HG03439 (cell line): ENCODE measurements around the gene FTSJ1.
"Not testable (repeated sequence)": the region's sequence is repeated elsewhere in the genome, so short reads cannot be mapped to it uniquely, and the experiment has no call there.

Experiments
- ATAC-seq: cut with Tn5 transposase; IDR thresholded peaks from one replicate; pipeline ENCODE4 v1.9.1; 2021; ENCODE audit warnings: mild to moderate bottlenecking, moderate library complexity; ENCODE audit not compliant: unreplicated experiment

FTSJ1 gene

DNA sequence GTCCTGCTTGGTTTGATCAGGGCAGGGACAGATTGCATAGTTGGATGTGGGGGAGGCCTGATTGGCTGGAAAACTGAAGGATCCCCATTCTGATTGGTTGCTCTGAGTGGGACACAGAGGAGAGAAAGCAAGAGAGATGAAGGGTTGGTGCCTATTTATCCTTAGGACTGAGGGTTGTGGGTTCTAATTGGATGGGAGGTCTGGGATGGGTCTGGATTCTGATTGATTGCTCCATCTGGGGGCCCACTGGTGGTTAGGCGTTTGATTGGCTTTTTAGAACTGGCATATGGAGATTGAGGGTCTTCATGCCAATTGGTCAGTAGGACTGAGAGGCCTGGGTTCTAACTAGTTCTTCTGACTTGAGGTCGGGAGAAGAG lies 45.0 kb downstream of the FTSJ1 start:
- ATAC-seq = no peak

DNA sequence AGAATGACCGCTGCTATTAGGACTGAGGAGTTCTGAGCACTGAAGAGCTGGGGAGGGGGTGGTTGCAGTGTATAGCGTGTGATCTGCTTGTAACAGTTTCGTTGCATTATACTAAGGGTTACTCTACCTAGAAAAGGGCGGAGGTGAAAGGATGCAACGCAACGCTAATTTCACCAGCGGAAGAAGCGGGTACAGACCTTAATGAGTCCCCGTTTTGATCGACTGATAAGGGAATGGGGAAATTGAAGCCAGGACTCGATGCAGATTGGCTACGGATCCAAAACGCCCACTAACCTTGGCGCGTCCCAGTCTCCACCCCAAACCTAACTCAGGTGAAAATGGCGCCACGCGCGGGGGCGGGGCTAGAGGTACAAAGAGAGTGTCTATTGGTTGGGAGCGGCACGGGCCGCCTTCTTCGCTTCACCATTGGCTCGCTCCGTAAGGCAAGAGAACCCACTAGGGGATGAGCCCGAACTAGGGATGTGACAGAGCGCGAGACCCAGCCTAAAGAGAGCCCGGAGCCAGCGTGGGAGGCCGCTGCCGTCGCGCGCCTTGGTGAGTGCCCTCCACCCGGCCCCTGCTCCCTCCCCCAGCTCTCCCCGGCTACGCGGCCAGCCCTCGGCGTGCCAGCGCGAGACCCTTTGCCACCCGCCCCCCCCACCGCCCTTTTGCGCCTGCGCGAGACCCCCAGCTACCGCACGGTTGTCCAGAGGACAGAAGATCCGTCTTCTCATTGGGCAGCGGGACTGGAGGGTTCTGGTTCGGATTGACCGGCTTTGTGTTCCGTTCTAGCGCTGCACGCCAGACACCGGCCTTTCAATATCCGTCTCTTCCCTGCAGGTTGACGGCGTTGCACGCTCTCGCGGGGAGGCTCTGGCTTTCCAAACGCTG lies 45.6 kb downstream of the FTSJ1 start, which contains the start of gene EBP:
EBP (plus strand) TSS at position 456 of the 891 bp plus-strand sequence. CDS start 1,964 bp downstream, outside the sequence.
- peak; percentile 97 for ATAC-seq

DNA sequence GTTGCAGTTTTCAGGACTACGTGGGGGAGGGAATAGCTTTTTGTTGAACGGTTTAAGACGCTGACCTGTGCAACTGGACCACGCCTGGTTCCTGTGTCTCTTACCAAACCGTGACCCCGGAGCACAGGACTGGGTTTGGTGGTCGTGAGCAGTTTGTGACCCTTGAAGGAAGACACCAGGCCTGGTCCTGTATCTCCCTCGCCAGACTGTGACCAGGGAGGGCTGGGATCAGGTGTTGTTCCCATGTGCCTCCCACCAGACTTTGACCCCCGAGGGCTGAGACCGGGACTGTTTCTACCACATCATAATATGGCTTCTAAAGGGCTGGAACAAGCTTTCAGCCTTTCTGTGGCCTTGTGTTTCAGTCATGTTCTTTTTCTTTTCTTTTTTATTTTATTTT lies 46.3 kb downstream of the FTSJ1 start:
- no peak for ATAC-seq

DNA sequence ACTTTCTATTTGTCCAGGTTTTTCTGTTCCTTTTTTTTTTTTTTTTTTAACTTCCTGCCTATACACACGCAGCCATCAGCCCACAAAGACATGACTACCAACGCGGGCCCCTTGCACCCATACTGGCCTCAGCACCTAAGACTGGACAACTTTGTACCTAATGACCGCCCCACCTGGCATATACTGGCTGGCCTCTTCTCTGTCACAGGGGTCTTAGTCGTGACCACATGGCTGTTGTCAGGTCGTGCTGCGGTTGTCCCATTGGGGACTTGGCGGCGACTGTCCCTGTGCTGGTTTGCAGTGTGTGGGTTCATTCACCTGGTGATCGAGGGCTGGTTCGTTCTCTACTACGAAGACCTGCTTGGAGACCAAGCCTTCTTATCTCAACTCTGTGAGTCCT lies 47.7 kb downstream of the FTSJ1 start:
- ATAC-seq = no peak

DNA sequence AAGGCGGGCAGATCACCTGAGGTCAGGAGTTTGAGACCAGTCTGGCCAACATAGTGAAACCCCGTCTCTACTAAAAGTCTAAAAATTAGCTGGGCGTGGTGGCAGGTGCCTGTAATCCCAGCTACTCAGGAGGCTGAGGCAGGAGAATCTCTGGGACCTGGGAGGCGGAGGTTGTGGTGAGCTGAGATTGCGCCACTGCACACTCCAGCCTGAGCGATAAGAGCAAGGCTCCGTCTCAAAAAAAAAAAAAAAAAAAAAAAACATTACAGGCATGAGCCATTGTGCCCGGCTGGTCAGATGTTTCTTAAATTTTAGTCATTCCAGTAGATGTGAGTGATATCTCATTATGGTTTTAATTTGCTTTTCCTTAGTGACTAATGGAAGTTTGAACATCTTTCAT lies 49.9 kb downstream of the FTSJ1 start:
- ATAC-seq = not testable (repeated sequence)

DNA sequence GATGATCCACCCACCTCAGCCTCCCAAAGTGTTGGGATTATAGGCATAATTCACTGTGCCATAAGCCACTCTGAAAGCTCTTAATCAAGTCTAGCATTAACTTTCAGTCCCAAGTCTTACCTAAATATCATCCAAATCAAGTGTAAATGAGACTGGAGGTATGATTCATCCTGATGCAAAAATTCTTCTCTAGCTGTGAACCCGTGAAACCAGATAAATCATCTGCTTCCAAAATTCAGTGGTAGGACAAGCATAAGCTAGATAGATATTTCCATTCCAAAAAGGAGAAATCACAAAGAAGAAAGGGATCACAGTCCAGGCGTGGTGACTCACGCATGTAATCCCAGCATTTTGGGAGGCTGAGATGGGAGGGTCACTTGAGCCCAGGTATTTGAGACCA lies 54.7 kb downstream of the FTSJ1 start:
- ATAC-seq = no peak

DNA sequence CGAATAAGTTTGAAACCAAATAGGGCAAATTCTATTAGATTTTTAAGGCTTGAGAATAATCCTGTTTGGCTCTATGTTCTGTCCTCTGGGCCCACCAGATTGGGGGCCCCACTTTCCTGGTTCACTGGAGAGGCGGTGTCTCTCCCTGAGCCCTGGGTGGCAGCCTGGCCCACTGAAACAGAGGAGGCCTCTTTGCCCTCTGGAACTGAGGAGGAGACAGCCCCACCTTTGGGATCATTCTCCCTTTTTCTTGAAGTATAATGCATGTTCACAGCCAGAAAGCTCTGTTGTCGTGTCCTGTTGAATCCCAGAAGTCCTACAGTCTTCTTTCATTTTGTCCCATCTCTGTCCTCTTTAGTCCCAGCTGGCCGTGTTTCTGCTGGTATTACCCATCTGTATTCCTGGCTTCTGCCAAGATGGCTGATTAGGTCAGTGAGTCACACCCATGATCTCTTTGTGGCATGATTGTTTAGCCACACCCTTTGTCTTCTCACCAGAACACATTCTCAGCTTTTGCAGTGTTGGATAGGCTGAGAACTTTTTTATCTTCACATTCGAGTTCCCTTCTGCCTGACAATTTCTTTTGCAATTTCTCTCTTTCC lies 55.5 kb downstream of the FTSJ1 start:
- no peak for ATAC-seq

DNA sequence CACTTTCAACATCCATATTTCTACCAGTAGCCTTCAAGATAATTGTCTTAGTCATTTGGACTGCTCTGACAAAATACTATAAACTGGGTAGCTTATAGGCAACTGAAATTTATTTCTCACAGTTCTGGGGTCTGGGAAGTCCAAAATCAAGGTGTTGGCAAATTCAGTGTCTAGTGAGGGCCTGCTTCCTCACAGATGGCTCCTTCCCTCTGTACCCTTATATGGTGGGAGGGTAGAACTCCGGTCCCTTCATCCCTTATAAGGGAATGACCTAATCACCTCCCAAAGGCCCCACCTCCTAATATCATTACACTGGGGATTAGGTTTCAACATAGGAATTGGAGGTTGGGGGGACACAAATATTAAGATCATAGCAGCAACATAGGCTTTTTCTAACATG lies 56.2 kb downstream of the FTSJ1 start:
- ATAC-seq = no peak

DNA sequence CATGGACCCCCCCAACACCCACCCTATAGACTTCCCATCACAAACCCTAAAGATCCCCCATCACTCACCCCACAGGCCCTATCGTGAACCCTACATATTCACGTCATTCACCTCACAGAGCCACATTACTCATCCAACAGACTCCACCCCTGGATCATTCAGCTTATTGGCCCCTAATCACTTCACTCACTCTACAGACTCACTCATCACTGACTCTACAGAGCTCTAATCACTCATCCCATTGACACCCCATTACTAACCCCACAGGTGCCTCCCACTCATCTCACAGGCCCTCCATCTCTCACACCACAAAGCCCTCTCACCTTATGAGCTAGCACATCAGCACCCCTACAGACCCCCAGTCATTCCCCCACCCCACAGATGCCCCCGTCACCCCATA lies 57.2 kb downstream of the FTSJ1 start:
- no peak for ATAC-seq
